Mesothelial cell of epicardium (in vitro differentiated cells): Measurements from ENCODE around the gene ATP8B1. TPM values are rescaled to one million over a fixed set of nuclear protein-coding genes. Genes with fewer than 3 reads are reported as not detected.

Source experiments
- DNase-seq, 2 experiments: peaks; one replicate each; pipeline ENCODE4 v3.0.0; 2021; ENCODE audit warnings: low spot score in 2 of 2; ENCODE audit not compliant: unreplicated experiment in 2 of 2
- H3K27ac Mint-ChIP-seq: 2 replicates; pipeline ENCODE4 v1.8.0; 2021; ENCODE audit warnings: mixed read lengths
- H3K27me3 Mint-ChIP-seq: 2 replicates; pipeline ENCODE4 v1.8.0; 2021; ENCODE audit warnings: low read depth, mixed read lengths
- H3K36me3 Mint-ChIP-seq: 2 replicates; pipeline ENCODE4 v1.8.0; 2021; ENCODE audit warnings: mixed read lengths
- H3K4me1 Mint-ChIP-seq: 2 replicates; pipeline ENCODE4 v1.8.0; 2021; ENCODE audit warnings: mixed read lengths
- H3K4me3 Mint-ChIP-seq: 2 replicates; pipeline ENCODE4 v1.8.0; 2021; ENCODE audit warnings: mild to moderate bottlenecking, moderate library complexity, mixed read lengths
- H3K9me3 Mint-ChIP-seq: 2 replicates; pipeline ENCODE4 v1.8.0; 2021; ENCODE audit warnings: mixed read lengths
- total RNA-seq: library from RNA; stranded (reverse); gene quantifications from 3 replicates; pipeline ENCODE4 v1.2.1, GENCODE V29; 2021
- TF ChIP-seq, protein P1 (sequence below): fragments of 200-600 bp; sonication (generic); IDR thresholded peaks from one replicate; pipeline ENCODE4 v1.5.0; 2021; ENCODE audit warnings: antibody characterized with exemption; ENCODE audit not compliant: unreplicated experiment

Gene ATP8B1
- total RNA-seq, 1 donor from 2014 or later, result 14.1 TPM

DNA sequence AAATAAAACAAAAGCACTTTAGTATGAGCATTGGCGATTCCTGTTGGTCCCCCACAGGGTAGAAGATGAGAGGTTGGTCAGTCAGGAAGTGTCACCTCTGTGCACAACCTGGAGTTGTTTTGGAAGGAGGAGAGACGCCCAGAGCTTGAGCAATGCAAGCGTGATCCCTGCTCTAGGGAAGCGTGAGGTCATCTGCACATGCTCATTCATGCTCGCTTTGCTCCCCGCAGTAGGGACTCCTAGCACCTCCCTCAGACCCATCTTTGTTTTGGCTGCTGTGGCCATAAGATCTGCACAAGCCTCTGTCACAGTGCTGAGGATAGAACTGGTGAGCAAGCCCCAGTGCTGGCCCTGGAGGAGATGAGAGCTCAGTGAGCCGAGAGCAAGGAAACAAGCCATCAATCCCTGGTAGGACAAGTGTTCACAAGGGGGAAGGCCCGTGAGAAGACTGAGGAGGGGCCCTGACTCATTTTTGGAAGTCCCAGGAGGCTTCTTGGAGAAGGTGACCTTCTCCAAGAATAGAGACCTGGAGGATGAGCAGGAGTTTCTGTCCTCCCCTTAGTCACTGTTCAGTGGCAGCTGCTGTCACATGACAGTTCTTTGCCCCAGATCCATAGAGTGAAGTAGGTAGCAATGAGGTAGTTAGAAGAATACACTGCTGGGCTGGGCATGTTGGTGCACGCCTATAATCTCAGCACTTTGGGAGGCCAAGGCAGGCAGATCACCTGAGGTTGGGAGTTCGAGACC, 13.3 kb upstream of the ATP8B1 start:
- H3K36me3 Mint-ChIP-seq, result peaks cover 8% of the 10 kb centered on the region
- H3K27ac Mint-ChIP-seq, result no peak overlapping the region
- TF ChIP-seq, protein P1, sequence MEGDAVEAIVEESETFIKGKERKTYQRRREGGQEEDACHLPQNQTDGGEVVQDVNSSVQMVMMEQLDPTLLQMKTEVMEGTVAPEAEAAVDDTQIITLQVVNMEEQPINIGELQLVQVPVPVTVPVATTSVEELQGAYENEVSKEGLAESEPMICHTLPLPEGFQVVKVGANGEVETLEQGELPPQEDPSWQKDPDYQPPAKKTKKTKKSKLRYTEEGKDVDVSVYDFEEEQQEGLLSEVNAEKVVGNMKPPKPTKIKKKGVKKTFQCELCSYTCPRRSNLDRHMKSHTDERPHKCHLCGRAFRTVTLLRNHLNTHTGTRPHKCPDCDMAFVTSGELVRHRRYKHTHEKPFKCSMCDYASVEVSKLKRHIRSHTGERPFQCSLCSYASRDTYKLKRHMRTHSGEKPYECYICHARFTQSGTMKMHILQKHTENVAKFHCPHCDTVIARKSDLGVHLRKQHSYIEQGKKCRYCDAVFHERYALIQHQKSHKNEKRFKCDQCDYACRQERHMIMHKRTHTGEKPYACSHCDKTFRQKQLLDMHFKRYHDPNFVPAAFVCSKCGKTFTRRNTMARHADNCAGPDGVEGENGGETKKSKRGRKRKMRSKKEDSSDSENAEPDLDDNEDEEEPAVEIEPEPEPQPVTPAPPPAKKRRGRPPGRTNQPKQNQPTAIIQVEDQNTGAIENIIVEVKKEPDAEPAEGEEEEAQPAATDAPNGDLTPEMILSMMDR, result no peak
- no peaks in the 10 kb centered on the region for H3K27me3 Mint-ChIP-seq
- H3K4me3 Mint-ChIP-seq, result no peak overlapping the region
- H3K9me3 Mint-ChIP-seq, result peaks cover 11% of the 10 kb centered on the region
- H3K4me1 Mint-ChIP-seq, result peaks cover 16% of the 10 kb centered on the region
- no peak for DNase-seq

DNA sequence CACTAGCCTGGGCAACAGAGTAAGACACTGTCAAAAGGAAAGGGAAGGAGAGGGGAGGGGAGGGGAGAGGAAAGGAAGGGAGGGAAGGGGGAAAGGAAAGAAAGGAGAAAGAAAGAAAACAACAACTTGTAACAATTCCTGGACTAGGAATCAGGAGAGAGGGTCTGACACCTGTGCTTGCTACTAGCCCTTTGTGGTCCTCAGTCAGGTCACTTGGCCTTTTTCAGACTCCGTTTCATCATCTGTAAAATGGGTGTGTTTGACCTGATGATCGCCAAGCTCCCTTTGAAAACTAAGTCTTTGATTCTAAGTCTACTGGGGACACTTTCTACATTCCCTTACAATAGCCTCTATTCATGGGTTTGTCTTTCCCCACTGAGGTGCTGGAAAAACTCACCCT, 11.4 kb upstream of the ATP8B1 start:
- peaks cover 14% of the 10 kb centered on the region for H3K9me3 Mint-ChIP-seq
- H3K4me1 Mint-ChIP-seq, result peaks cover 3% of the 10 kb centered on the region
- H3K27ac Mint-ChIP-seq, result no peak overlapping the region
- H3K27me3 Mint-ChIP-seq, result no peaks in the 10 kb centered on the region
- peaks cover 8% of the 10 kb centered on the region for H3K36me3 Mint-ChIP-seq
- TF ChIP-seq, protein P1, result no peak
- no peak overlapping the region for H3K4me3 Mint-ChIP-seq
- DNase-seq, result no peak

DNA sequence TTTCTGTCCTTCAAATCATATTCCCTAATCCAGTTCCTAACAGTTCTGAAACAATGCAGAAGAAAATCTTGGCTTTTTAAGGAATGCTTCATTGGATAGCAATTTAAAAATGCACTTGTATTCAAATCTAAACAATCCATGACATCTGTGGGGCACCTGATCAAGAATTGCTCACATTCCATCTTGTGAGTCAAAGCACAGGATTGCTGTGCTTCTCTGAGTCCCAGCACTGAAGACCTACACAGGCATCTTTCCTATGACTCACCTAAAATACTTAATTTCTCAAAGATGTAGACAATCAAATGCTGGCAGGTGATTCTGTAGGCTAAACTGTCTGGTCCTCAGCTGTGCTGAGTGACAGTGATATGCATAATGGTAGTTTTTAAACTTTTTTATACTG, 10.1 kb upstream of the ATP8B1 start:
- H3K4me3 Mint-ChIP-seq, result no peak overlapping the region
- H3K9me3 Mint-ChIP-seq, result peaks cover 14% of the 10 kb centered on the region
- DNase-seq, result no peak
- peaks cover 8% of the 10 kb centered on the region for H3K36me3 Mint-ChIP-seq
- no peak overlapping the region for H3K27ac Mint-ChIP-seq
- H3K4me1 Mint-ChIP-seq, result no peaks in the 10 kb centered on the region
- no peaks in the 10 kb centered on the region for H3K27me3 Mint-ChIP-seq
- TF ChIP-seq, protein P1, result no peak

DNA sequence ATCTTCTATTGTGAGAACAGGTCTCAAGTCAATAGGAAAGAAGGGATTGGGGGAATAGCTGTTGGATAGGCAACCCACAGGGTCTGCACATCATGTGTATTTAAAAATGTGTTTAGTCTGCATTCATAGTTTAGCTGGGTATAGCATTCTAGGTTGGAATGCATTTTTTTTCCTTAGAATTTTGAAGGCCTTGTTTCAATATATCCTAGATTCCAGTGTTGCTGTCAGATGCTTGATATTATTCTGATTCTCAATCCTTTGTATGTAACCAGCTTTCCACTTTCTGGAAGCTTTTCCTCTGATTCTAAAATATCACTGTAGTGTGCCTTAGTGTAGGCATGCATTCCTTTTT, 9.0 kb upstream of the ATP8B1 start:
- Mint-ChIP-seq H3K27me3 (no peaks in the 10 kb centered on the region), H3K9me3 (peaks cover 14% of the 10 kb centered on the region), H3K4me1 (peaks cover 7% of the 10 kb centered on the region)

DNA sequence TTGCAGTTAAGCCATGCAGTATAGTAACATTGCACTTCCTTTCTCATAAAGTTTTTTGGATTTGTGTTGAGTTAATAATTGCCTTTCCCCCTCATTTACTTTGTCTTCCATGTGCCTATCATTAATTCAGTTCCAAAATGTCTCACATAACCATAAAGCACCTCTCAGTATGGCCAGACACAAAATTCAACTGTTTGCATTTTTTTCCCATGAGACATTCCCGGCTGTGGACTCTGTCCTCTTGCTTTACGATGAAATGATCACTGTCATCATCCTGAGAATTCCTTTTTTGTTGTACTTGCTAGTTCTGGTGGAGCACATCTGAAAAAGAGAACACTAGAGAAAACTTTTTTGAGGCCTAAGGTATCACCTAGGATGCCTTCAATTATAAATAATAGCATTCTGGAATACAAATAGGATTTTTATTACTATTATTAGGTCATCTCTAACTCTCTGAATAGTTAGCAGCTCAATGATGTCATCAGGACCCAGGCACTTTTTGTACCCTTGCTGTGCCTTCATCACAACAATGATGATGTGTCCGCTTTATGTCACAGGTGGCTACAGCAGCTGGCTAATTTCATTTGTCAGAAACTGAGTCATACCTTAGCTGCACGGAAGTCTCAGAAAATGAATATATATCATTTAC, 8.5 kb upstream of the ATP8B1 start:
- Mint-ChIP-seq H3K36me3 (peaks cover 8% of the 10 kb centered on the region), H3K4me3 (no peak overlapping the region), H3K4me1 (peaks cover 10% of the 10 kb centered on the region), H3K9me3 (peaks cover 14% of the 10 kb centered on the region), H3K27me3 (peaks cover 3% of the 10 kb centered on the region), H3K27ac (no peak overlapping the region)
- no peak for DNase-seq
- TF ChIP-seq, protein P1, result no peak

More for the DNA sequence above, 9.0 kb upstream of the ATP8B1 start:
- peaks cover 8% of the 10 kb centered on the region for H3K36me3 Mint-ChIP-seq
- H3K27ac Mint-ChIP-seq, result no peak overlapping the region
- H3K4me3 Mint-ChIP-seq, result no peak overlapping the region
- TF ChIP-seq, protein P1, result no peak
- DNase-seq, result no peak
